Liver (tissue), 9 donors: Measurements from ENCODE around the gene THSD4. TPM values are rescaled to one million over a fixed set of nuclear protein-coding genes. Genes with fewer than 3 reads are reported as not detected.

Experiments
- DNase-seq: peaks from one replicate; pipeline ENCODE4 v3.0.0-alpha.2; 2017; ENCODE audit warnings: low spot score
- H3K27ac ChIP-seq, 2 donors: one replicate each; pipeline ENCODE4 v1.7.0; 2013; ENCODE audit warnings: inconsistent platforms in 2 of 2, low read length in 2 of 2, control low read depth in 1 of 2, low read depth in 1 of 2, mild to moderate bottlenecking in 1 of 2
- H3K27me3 ChIP-seq, 4 donors: one replicate each; pipeline versions ENCODE4 v1.6.1 to v1.7.0; 2013; ENCODE audit warnings: low read length in 3 of 4, inconsistent platforms in 1 of 4, mild to moderate bottlenecking in 1 of 4, moderate library complexity in 1 of 4; ENCODE audit not compliant: control insufficient read depth in 4 of 4, insufficient read depth in 4 of 4
- H3K36me3 ChIP-seq, 4 donors: one replicate each; pipeline versions ENCODE4 v1.6.1 to v1.7.0; 2013; ENCODE audit warnings: low read length in 3 of 4, mild to moderate bottlenecking in 3 of 4, low read depth in 1 of 4, moderate library complexity in 1 of 4; ENCODE audit not compliant: control insufficient read depth in 4 of 4, insufficient read depth in 3 of 4
- H3K4me1 ChIP-seq, 4 donors: one replicate each; pipeline versions ENCODE4 v1.6.1 to v1.7.0; 2013; ENCODE audit warnings: low read length in 3 of 4, mild to moderate bottlenecking in 3 of 4, moderate library complexity in 1 of 4; ENCODE audit not compliant: control insufficient read depth in 4 of 4, insufficient read depth in 4 of 4
- H3K4me3 ChIP-seq, 3 donors: one replicate each; pipeline versions ENCODE4 v1.6.1 to v1.7.0; 2013; ENCODE audit warnings: low read length in 3 of 3, control low read depth in 1 of 3, low read depth in 1 of 3, mild to moderate bottlenecking in 1 of 3
- H3K9ac ChIP-seq, 2 donors: one replicate each; pipeline ENCODE4 v1.7.0; 2013; ENCODE audit warnings: low read length in 2 of 2, mild to moderate bottlenecking in 2 of 2, moderate library complexity in 2 of 2, control low read depth in 1 of 2, low read depth in 1 of 2
- H3K9me3 ChIP-seq, 4 donors: one replicate each; pipeline versions ENCODE4 v1.6.1 to v1.7.0; 2013; ENCODE audit warnings: low read length in 3 of 4; ENCODE audit not compliant: control insufficient read depth in 4 of 4
- EGR1 ChIP-seq, 2 donors: IDR thresholded peaks; 2 replicates each; pipeline ENCODE4 v1.6.1; 2016 to 2018; ENCODE audit warnings: antibody characterized with exemption in 2 of 2, low read depth in 2 of 2
- FOXA1 ChIP-seq: IDR thresholded peaks from 2 replicates; pipeline ENCODE4 v1.6.1; 2016; ENCODE audit warnings: antibody characterized with exemption
- FOXA2 ChIP-seq: IDR thresholded peaks from 2 replicates; pipeline ENCODE4 v1.6.1; 2016; ENCODE audit warnings: antibody characterized with exemption
- GABPA ChIP-seq, 2 donors: IDR thresholded peaks in 1 of 2; conservative IDR thresholded peaks in 1 of 2; 2 replicates each; pipeline ENCODE4 v1.6.1; 2016; ENCODE audit warnings: antibody characterized with exemption in 2 of 2, mild to moderate bottlenecking in 1 of 2, moderate library complexity in 1 of 2
- HNF4A ChIP-seq, 2 donors: conservative IDR thresholded peaks; 2 replicates each; pipeline ENCODE4 v1.6.1; 2016; ENCODE audit warnings: antibody characterized with exemption in 2 of 2, mild to moderate bottlenecking in 2 of 2
- HNF4G ChIP-seq: IDR thresholded peaks from 2 replicates; pipeline ENCODE4 v1.6.1; 2016; ENCODE audit warnings: antibody characterized with exemption
- NR2F2 ChIP-seq: IDR thresholded peaks from 2 replicates; pipeline ENCODE4 v1.6.1; 2016; ENCODE audit warnings: antibody characterized with exemption
- RAD21 ChIP-seq, 2 donors: IDR thresholded peaks; 2 replicates each; pipeline ENCODE4 v1.6.1; 2016; ENCODE audit warnings: antibody characterized with exemption in 2 of 2, mild to moderate bottlenecking in 2 of 2
- RXRA ChIP-seq, 2 donors: IDR thresholded peaks; 2 replicates each; pipeline ENCODE4 v1.6.1; 2017 to 2018; ENCODE audit warnings: antibody characterized with exemption in 2 of 2, mild to moderate bottlenecking in 1 of 2
- SP1 ChIP-seq: IDR thresholded peaks from 2 replicates; pipeline ENCODE4 v1.6.1; 2018; ENCODE audit warnings: antibody characterized with exemption, mild to moderate bottlenecking
- TAF1 ChIP-seq: conservative IDR thresholded peaks from 2 replicates; pipeline ENCODE4 v1.6.1; 2016; ENCODE audit warnings: antibody characterized with exemption, mild to moderate bottlenecking
- YY1 ChIP-seq: IDR thresholded peaks from 2 replicates; pipeline ENCODE4 v1.6.1; 2016; ENCODE audit warnings: antibody characterized with exemption, mild to moderate bottlenecking
- WGBS: extraction: QIAGEN DNeasy Blood & Tissue Kit; methylation state at CpG from one replicate; pipeline ENCODE4 v1.1.7; 2013; 5-methylcytosine and 5-hydroxymethylcytosine counted together
- polyA plus RNA-seq, 2 donors: library from polyadenylated mRNA; stranded (reverse) in 1 of 2; unstranded in 1 of 2; fragments of 200-250 nt in 1 of 2; fragments of >200 nt in 1 of 2; fragmentation: Nextera tagmentation in 1 of 2; extraction: Ambion mirVana in 1 of 2; gene quantifications; one replicate each; pipeline versions ENCODE4 v1.2.1 to v1.2.3, GENCODE V29; 2013 to 2015
- total RNA-seq, 2 donors: library from RNA; depleted of rRNA; stranded (reverse); fragments of >200 nt; gene quantifications; one replicate each; pipeline ENCODE4 v1.2.3, GENCODE V29; 2014
- TF ChIP-seq, protein P1 (sequence below): fragments of 150-350 bp; IDR thresholded peaks from 2 replicates; pipeline ENCODE4 v1.5.1; 2017; ENCODE audit warnings: improper control_type of control experiment, low read depth, low read length; ENCODE audit not compliant: missing input control
- TF ChIP-seq, protein P2 (sequence below): IDR thresholded peaks from 2 replicates; pipeline ENCODE4 v1.6.1; 2016; ENCODE audit warnings: antibody characterized with exemption, mild to moderate bottlenecking
- TF ChIP-seq, protein P3 (sequence below): IDR thresholded peaks from 2 replicates; pipeline ENCODE4 v1.6.1; 2016; ENCODE audit warnings: antibody characterized with exemption
- TF ChIP-seq, protein P4 (sequence below): IDR thresholded peaks from 2 replicates; pipeline ENCODE4 v1.6.1; 2016; ENCODE audit warnings: antibody characterized with exemption
- TF ChIP-seq, protein P5 (sequence below): IDR thresholded peaks from 2 replicates; pipeline ENCODE4 v1.6.1; 2016; ENCODE audit warnings: antibody characterized with exemption
- donor health status: healthy.
- donor health status: healthy.
- donor health status: healthy.
- donor health status: healthy.
- donor health status: healthy.

Gene THSD4
- total and polyA plus RNA-seq, 4 donors, result 0.23 to 11.5 (median 1.9) TPM

DNA sequence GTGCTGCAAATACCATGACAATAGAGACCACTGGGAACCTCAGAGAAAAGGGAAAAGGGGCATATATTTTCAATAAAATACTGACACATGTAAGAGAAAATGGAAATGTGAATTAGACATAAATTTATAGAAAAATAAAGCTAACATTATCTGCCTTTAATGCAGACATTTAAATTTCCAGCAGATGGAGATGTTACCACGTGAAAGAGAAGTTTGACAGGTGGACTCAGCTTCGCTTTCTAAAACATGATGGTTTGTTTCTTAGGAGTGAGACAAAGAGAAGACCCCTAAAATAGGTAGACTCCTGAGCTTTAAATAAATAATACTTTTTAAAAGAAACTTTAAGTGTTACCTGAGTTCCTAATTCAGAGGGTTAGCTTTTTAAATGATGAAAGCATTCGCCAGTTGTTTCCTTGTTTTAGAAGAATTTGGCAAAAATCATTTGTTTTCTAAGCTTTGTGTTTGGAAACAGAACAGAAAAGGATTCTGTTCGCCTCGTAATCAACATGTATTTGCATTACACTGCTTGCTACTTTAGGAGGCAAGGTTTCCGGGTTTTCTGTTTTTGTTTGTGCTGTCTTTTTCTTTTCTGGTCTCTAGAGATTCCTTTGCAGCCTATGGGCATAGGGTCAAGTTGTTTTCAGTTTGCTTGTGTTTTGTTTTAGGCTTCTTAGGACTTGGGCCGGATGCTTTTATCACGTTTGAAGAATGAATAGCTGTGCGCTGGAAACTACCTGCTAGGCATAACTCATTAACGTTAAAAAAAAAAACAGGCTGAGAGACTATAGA is 271.4 kb downstream of the THSD4 start:
- Histone ChIP-seq H3K27ac (no peak overlapping the region), H3K36me3 (no peaks in the 10 kb centered on the region), H3K4me3 (no peak overlapping the region), H3K4me1 (peaks cover 1 to 21% (median 5%) of the 10 kb centered on the region in 4 donors), H3K27me3 (no peaks in the 10 kb centered on the region), H3K9me3 (no peaks in the 10 kb centered on the region), H3K9ac (no peak overlapping the region)
- WGBS, result 45% methylated on average over 10 of the region's 10 CpGs
- TF ChIP-seq SP1 (no peak), RAD21 (IDR thresholded peaks at IDR 0.05) (peak; percentile 85 to 91)
- TF ChIP-seq, protein P1, sequence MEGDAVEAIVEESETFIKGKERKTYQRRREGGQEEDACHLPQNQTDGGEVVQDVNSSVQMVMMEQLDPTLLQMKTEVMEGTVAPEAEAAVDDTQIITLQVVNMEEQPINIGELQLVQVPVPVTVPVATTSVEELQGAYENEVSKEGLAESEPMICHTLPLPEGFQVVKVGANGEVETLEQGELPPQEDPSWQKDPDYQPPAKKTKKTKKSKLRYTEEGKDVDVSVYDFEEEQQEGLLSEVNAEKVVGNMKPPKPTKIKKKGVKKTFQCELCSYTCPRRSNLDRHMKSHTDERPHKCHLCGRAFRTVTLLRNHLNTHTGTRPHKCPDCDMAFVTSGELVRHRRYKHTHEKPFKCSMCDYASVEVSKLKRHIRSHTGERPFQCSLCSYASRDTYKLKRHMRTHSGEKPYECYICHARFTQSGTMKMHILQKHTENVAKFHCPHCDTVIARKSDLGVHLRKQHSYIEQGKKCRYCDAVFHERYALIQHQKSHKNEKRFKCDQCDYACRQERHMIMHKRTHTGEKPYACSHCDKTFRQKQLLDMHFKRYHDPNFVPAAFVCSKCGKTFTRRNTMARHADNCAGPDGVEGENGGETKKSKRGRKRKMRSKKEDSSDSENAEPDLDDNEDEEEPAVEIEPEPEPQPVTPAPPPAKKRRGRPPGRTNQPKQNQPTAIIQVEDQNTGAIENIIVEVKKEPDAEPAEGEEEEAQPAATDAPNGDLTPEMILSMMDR, result peak; percentile 69
- no peak for DNase-seq

DNA sequence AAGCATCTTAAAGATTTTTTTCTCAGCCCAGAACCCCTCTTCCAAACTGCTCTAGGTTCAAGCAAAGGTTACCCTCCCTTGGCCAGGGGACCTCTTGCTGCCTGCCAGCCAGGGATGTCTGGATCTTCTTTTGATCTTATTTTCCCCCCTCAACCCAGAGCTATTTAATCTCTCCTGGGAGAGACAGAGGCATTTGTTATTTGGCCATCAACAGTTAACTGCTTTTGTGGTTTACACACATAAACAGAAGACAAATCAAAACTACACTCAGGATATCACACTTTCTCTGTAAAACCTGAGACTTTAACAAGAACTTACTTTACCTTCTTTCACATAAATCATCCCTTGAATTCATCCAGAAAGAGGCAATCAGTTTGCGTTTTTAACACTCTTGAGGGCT is 272.5 kb downstream of the THSD4 start:
- no peak for DNase-seq
- TF ChIP-seq SP1, result no peak
- TF ChIP-seq, protein P2, sequence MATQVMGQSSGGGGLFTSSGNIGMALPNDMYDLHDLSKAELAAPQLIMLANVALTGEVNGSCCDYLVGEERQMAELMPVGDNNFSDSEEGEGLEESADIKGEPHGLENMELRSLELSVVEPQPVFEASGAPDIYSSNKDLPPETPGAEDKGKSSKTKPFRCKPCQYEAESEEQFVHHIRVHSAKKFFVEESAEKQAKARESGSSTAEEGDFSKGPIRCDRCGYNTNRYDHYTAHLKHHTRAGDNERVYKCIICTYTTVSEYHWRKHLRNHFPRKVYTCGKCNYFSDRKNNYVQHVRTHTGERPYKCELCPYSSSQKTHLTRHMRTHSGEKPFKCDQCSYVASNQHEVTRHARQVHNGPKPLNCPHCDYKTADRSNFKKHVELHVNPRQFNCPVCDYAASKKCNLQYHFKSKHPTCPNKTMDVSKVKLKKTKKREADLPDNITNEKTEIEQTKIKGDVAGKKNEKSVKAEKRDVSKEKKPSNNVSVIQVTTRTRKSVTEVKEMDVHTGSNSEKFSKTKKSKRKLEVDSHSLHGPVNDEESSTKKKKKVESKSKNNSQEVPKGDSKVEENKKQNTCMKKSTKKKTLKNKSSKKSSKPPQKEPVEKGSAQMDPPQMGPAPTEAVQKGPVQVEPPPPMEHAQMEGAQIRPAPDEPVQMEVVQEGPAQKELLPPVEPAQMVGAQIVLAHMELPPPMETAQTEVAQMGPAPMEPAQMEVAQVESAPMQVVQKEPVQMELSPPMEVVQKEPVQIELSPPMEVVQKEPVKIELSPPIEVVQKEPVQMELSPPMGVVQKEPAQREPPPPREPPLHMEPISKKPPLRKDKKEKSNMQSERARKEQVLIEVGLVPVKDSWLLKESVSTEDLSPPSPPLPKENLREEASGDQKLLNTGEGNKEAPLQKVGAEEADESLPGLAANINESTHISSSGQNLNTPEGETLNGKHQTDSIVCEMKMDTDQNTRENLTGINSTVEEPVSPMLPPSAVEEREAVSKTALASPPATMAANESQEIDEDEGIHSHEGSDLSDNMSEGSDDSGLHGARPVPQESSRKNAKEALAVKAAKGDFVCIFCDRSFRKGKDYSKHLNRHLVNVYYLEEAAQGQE, result no peak
- no peak for TF ChIP-seq RAD21 (IDR thresholded peaks at IDR 0.05)
- no peak for TF ChIP-seq YY1
- no peak for TF ChIP-seq NR2F2
- TF ChIP-seq TAF1, result no peak
- TF ChIP-seq HNF4A (conservative IDR thresholded peaks at IDR 0.05), result no peak
- TF ChIP-seq FOXA1, result no peak
- no peaks in the 10 kb centered on the region for H3K27me3 ChIP-seq
- H3K27ac ChIP-seq, result no peak overlapping the region
- H3K4me1 ChIP-seq, result peaks cover 1 to 21% (median 5%) of the 10 kb centered on the region in 4 donors
- no peaks in the 10 kb centered on the region for H3K9me3 ChIP-seq
- no peaks in the 10 kb centered on the region for H3K36me3 ChIP-seq
- H3K9ac ChIP-seq, result no peak overlapping the region
- 78% methylated on average over 1 of the region's 1 CpG for WGBS
- H3K4me3 ChIP-seq, result no peak overlapping the region

DNA sequence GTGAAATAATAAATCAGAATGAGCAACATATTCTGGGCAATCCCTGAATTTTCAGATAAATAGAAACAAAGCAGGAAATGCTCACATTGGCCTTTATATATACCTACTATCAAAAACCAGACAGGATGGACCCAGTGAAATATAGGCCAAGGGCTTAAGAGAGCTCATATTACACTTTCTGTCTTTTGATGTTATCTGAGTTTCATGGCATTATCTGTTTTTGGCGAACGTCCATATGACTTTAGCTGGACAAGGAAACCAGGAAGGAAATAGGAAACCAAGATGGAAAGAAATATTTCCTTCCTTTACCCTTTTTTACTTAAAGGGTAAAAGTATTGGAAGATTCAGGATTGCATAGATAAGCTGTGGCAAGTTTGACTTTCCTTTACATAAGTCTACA is 274.8 kb downstream of the THSD4 start:
- 76% methylated on average over 2 of the region's 2 CpGs for WGBS
- no peak overlapping the region for H3K27ac ChIP-seq
- no peaks in the 10 kb centered on the region for H3K36me3 ChIP-seq
- peaks cover under 1 to 15% (median 4%) of the 10 kb centered on the region in 4 donors for H3K4me1 ChIP-seq
- no peaks in the 10 kb centered on the region for H3K9me3 ChIP-seq
- no peak overlapping the region for H3K9ac ChIP-seq
- H3K27me3 ChIP-seq, result no peaks in the 10 kb centered on the region
- no peak overlapping the region for H3K4me3 ChIP-seq
- DNase-seq, result no peak
- no peak for TF ChIP-seq FOXA2
- TF ChIP-seq, protein P3, sequence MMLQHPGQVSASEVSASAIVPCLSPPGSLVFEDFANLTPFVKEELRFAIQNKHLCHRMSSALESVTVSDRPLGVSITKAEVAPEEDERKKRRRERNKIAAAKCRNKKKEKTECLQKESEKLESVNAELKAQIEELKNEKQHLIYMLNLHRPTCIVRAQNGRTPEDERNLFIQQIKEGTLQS, result no peak
- TF ChIP-seq SP1, result no peak
- TF ChIP-seq NR2F2, result no peak
- TF ChIP-seq, protein P4, sequence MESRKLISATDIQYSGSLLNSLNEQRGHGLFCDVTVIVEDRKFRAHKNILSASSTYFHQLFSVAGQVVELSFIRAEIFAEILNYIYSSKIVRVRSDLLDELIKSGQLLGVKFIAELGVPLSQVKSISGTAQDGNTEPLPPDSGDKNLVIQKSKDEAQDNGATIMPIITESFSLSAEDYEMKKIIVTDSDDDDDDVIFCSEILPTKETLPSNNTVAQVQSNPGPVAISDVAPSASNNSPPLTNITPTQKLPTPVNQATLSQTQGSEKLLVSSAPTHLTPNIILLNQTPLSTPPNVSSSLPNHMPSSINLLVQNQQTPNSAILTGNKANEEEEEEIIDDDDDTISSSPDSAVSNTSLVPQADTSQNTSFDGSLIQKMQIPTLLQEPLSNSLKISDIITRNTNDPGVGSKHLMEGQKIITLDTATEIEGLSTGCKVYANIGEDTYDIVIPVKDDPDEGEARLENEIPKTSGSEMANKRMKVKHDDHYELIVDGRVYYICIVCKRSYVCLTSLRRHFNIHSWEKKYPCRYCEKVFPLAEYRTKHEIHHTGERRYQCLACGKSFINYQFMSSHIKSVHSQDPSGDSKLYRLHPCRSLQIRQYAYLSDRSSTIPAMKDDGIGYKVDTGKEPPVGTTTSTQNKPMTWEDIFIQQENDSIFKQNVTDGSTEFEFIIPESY, result no peak
- TF ChIP-seq, protein P1, result no peak
- no peak for TF ChIP-seq EGR1 (IDR thresholded peaks at IDR 0.05; ENCODE audit: low read depth in 2 of 2)
- TF ChIP-seq RAD21 (IDR thresholded peaks at IDR 0.05), result no peak
- TF ChIP-seq, protein P5, sequence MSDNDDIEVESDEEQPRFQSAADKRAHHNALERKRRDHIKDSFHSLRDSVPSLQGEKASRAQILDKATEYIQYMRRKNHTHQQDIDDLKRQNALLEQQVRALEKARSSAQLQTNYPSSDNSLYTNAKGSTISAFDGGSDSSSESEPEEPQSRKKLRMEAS, result no peak
- TF ChIP-seq GABPA (IDR thresholded peaks at IDR 0.05 in 1 of 2, conservative IDR thresholded peaks at IDR 0.05 in 1 of 2), result no peak
- TF ChIP-seq RXRA (IDR thresholded peaks at IDR 0.05), result no peak
- no peak for TF ChIP-seq HNF4G
- no peak for TF ChIP-seq HNF4A (conservative IDR thresholded peaks at IDR 0.05)
